Hematopoietic multipotent progenitor cell (in vitro differentiated cells): ENCODE results near the gene CDX1. TPM values are rescaled to one million over a fixed set of nuclear protein-coding genes. Genes with fewer than 3 reads are reported as not detected.
"Not testable (repeated sequence)": the region's sequence is repeated elsewhere in the genome, so short reads cannot be mapped to it uniquely, and the experiment has no call there.

Experiments
- DNase-seq, 3 donors: peaks; one replicate each; pipeline ENCODE4 v3.0.0-alpha.2; 2011 to 2015; ENCODE audit warnings: low read depth in 2 of 3, low spot score in 2 of 3
- total RNA-seq: library from RNA; depleted of rRNA; stranded (reverse); fragments of >200 nt; gene quantifications from one replicate; pipeline ENCODE4 v1.2.3, GENCODE V29; 2012

CDX1 gene
- total RNA-seq, 1 donor, result not detected

- DNase-seq, result no peak
Measured at GRCh38 chr5:150222906-150223305, 56.3 kb downstream of the CDX1 start.

DNA sequence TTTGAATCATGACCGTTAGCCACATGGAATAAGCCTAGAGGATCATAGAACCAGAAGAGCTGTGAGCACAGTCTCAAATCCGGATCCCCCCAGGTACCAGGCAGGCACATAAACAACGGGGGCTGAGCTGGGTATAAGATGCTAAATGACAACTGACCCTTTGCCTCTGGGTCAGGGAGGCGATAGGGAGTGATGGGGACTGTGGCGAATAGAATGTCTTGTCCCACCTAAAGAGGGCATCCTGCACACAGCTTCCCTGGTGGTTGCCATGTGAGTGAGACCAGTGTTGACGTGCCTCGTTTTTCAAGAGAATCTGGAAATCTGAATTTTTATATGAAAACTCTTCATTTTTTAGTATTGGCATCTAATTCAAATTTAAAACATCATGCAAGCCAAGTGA is 56.9 kb downstream of the CDX1 start:
- DNase-seq, result no peak

DNA sequence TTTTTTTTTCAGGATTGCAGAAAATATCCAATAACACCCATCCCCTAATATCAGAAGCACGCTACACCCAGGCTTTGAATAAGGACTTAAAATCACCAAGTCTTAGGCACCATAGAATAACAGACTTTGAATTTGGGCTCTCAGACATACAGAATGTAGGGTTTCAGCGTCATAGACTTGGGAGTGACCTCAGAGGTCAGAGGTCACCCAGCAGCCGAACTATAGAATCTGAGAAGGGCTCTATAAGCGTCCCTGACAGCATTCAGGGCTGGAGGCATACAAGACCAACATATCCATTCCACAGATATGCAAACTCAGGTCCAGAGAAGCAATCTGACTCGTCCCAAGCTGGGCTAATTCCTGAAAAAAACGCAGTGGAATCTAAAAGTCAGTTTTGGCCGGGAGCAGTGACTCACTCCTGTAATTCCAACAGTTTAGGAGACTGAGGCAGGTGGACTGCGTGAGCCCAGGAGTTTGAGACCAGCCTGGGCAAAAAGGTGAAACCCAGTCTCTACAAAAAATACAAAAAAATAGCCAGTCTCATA is 58.0 kb downstream of the CDX1 start:
- DNase-seq, result no peak

DNA sequence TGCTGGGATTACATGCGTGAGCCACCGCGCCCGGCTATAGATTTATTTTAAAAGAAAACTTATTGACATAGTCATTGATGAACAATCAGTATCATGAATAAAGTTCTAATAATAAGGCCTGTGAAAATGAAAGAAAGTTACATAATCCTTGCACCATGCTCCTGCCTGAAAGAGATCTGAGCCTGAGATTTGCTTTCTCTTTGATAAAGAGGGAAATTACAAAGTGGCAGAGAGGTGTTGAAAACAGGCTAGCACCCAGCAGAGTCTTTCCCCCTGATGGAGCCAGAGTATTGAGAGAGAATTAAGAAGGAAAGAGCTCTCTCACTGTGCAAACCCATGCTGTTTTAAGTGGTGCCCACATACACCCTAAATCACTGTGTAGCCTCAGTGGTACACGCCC is 60.5 kb downstream of the CDX1 start:
- DNase-seq, result no peak

- no peak for DNase-seq
Measured at GRCh38 chr5:150227606-150228273, 61.2 kb downstream of the CDX1 start.

DNA sequence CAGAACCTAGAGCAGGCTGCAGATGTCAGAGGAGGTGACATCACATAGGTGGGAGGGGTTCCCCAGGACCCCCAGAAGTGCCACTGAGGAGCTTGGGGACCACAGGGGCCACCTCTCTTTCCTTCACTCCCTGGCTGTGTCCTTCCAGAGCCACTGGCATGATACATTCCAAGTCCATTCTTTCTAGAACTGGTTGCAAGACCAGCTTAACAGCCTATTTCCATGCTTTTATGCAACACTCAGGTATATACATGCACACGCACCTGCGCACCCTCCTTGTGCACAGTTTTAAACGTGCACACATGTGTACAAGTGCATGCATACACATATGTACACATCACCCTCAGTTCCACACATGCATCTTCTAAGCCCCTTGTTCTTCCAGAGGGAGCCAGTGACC is 63.0 kb downstream of the CDX1 start:
- DNase-seq, result no peak

GRCh38 chr5:150230842-150231241 is 64.3 kb downstream of the CDX1 start:
- no peak for DNase-seq

- DNase-seq, result not testable (repeated sequence)
Measured at GRCh38 chr5:150233706-150234105, 67.1 kb downstream of the CDX1 start.

Other genes with a start within 250 kb of the CDX1 start
- gene PDE6A, start 222.0 kb upstream of the CDX1 start, total RNA-seq, result under 0.01 TPM
- gene SLC26A2, start 206.0 kb upstream of the CDX1 start, total RNA-seq, result 7.0 TPM
- gene TIGD6, start 166.1 kb upstream of the CDX1 start, total RNA-seq, result 3.2 TPM
- gene HMGXB3, start 166.0 kb upstream of the CDX1 start, total RNA-seq, result 35.3 TPM
- 3.2 TPM for gene CSF1R, start 80.2 kb upstream of the CDX1 start, total RNA-seq
- gene PDGFRB, start 10.9 kb upstream of the CDX1 start, total RNA-seq, result 0.54 TPM
- gene SLC6A7, start 23.3 kb downstream of the CDX1 start, total RNA-seq, result under 0.01 TPM
- gene CAMK2A, start 123.0 kb downstream of the CDX1 start, total RNA-seq, result under 0.01 TPM
- under 0.01 TPM for gene ARSI, start 136.1 kb downstream of the CDX1 start, total RNA-seq
- 25.6 TPM for gene TCOF1, start 190.9 kb downstream of the CDX1 start, total RNA-seq
- 2,842 TPM for gene CD74, start 246.1 kb downstream of the CDX1 start, total RNA-seq